ENCODE data around the gene CDYL2. TPM values are rescaled to one million over a fixed set of nuclear protein-coding genes. Genes with fewer than 3 reads are reported as not detected.

The CDYL2 gene
- total RNA-seq, 4 donors from 2014 or later: 7.4 to 18.6 (median 9.4) TPM

DNA sequence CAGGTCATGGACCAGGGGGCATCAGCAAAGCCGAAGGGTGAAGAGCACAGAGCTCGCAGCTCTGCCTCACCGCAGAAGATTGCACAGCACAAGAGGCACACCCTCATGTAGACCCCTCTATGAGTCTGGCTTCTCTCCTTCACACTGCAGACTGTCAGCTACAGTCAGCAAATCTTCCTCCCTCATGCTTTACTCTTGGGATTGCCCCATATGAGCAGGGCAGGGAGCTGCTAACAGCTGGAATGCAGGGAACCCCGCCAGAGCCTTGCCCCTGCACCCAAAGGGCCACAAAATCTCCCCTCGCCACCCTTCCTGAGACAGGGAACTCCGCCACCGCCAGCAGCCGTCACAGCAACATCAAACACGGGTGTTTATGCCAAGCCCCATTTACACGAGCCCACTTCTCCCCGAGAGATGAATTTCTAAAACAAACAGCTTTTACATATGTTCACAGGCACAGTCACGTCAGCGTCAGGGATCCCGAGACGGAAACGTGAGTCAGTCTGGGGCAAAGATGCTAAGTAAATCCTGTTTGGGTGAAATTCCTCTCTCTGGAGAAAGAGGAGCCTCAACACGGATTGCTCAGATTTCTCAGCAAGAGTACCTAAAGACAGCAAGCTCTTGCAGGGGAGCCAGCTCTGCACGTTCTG lies 121.9 kb downstream of the CDYL2 start:
- peaks cover 0 to 14% (median 0%) of the 10 kb centered on the region in 3 donors for H3K36me3 ChIP-seq
- H3K4me3 ChIP-seq: no peak overlapping the region
- H3K9me3 ChIP-seq: no peaks in the 10 kb centered on the region
- TF ChIP-seq, protein P1, sequence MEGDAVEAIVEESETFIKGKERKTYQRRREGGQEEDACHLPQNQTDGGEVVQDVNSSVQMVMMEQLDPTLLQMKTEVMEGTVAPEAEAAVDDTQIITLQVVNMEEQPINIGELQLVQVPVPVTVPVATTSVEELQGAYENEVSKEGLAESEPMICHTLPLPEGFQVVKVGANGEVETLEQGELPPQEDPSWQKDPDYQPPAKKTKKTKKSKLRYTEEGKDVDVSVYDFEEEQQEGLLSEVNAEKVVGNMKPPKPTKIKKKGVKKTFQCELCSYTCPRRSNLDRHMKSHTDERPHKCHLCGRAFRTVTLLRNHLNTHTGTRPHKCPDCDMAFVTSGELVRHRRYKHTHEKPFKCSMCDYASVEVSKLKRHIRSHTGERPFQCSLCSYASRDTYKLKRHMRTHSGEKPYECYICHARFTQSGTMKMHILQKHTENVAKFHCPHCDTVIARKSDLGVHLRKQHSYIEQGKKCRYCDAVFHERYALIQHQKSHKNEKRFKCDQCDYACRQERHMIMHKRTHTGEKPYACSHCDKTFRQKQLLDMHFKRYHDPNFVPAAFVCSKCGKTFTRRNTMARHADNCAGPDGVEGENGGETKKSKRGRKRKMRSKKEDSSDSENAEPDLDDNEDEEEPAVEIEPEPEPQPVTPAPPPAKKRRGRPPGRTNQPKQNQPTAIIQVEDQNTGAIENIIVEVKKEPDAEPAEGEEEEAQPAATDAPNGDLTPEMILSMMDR (IDR thresholded peaks at IDR 0.05): no peak
- no peak for TF ChIP-seq POLR2A (IDR thresholded peaks at IDR 0.05)
- H3K27ac ChIP-seq: no peak overlapping the region
- H3K27me3 ChIP-seq: no peaks in the 10 kb centered on the region
- no peak for DNase-seq
- no peaks in the 10 kb centered on the region for H3K4me1 ChIP-seq

DNA sequence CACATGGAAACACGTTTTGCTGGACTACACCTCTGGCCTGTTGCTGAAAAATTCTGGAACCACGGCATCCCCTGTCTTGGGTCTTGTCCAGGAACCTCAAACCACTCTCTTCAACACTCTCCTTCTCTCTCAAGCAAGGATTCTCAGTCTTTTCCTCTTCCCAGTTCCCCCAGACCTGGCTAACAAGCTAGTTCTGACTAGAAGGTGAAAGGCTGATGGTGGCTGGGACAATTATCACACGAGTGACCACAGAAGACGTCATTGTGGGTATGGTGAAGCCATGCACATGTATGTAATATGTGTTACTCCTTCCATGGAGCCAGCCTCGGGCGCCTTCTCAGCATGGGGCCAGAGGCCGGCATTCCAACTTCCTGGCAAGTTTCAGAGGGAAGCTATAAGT lies 123.0 kb downstream of the CDYL2 start:
- no peaks in the 10 kb centered on the region for H3K9me3 ChIP-seq
- peaks cover 0 to 14% (median 0%) of the 10 kb centered on the region in 3 donors for H3K36me3 ChIP-seq
- DNase-seq: no peak
- H3K27me3 ChIP-seq: no peaks in the 10 kb centered on the region
- no peak overlapping the region for H3K4me3 ChIP-seq
- H3K4me1 ChIP-seq: no peaks in the 10 kb centered on the region
- H3K27ac ChIP-seq: peak overlapping the region in 1 of 4 donors; percentile 42
- no peak for TF ChIP-seq POLR2A (IDR thresholded peaks at IDR 0.05)
- TF ChIP-seq, protein P1 (IDR thresholded peaks at IDR 0.05): no peak

DNA sequence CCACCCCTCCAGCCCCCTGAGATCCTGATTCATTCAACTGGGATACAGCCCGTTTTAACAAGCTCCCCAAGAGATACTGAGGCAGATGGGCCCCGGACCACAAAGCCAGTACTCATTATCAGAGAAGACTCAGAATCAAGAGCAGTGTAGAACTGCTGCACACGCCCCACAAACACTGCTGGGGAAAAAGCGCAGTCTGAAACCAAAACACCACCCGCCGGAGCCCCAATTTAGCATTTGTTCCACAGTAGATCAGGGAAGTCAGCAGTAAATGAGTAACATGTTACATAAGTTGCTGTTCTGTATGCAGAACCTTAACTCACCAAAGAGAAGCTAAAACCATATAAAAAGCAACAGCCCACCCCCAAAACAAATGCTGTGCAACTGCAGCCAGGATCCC lies 123.6 kb downstream of the CDYL2 start:
- H3K9me3 ChIP-seq: no peaks in the 10 kb centered on the region
- H3K4me3 ChIP-seq: no peak overlapping the region
- no peak for TF ChIP-seq POLR2A (IDR thresholded peaks at IDR 0.05)
- TF ChIP-seq, protein P1 (IDR thresholded peaks at IDR 0.05): no peak
- DNase-seq: no peak
- H3K4me1 ChIP-seq: peaks cover 0 to 5% (median 0%) of the 10 kb centered on the region in 4 donors
- H3K36me3 ChIP-seq: peaks cover 0 to 14% (median 0%) of the 10 kb centered on the region in 3 donors
- H3K27me3 ChIP-seq: no peaks in the 10 kb centered on the region
- H3K27ac ChIP-seq: peak overlapping the region in 1 of 4 donors; percentile 42

DNA sequence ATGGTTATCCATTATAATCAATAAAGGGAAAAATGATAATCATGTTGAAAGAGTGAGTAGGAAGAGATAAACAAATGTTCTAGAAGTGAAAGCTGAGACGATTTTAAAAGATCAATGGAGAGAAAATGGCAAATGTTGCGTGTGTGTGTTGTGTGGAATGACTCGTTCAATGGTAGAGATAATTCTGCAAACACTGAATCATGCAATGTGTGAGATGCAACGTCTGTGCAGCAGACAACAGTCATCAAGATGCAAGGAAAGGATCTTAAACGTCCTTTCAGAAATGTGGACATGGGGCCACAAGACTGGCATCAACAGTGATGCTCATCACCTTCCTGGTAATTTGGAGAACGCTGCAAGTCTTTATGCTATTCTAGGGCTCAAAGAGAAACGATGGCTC lies 124.4 kb downstream of the CDYL2 start:
- peaks cover 0 to 14% (median 0%) of the 10 kb centered on the region in 3 donors for H3K36me3 ChIP-seq
- peaks cover 0 to 8% (median 0%) of the 10 kb centered on the region in 4 donors for H3K4me1 ChIP-seq
- no peaks in the 10 kb centered on the region for H3K27me3 ChIP-seq
- no peaks in the 10 kb centered on the region for H3K9me3 ChIP-seq
- TF ChIP-seq POLR2A (IDR thresholded peaks at IDR 0.05): no peak
- TF ChIP-seq, protein P1 (IDR thresholded peaks at IDR 0.05): no peak
- no peak overlapping the region for H3K4me3 ChIP-seq
- DNase-seq: no peak
- H3K27ac ChIP-seq: no peak overlapping the region

DNA sequence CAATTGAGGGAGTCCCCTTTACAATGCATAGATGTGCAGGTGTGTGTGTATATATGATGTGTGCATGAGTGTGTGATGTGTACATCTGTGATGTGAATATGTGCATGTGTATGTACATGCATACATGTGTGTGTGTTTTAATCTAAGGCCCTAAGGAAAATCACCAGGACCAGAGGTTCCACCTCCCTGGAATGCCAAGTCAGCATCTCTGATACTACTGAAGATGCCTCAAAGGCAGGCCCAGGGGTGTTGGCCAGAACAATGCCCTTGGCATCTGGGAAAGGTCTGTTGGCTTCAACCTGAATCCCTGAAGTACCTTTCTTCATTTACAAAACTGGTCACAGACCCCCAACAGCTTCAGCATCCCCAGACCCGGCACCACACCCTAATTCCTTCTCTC lies 129.5 kb downstream of the CDYL2 start:
- TF ChIP-seq POLR2A (IDR thresholded peaks at IDR 0.05): no peak
- TF ChIP-seq, protein P1 (IDR thresholded peaks at IDR 0.05): no peak
- DNase-seq: no peak
- Histone ChIP-seq H3K9me3 (no peaks in the 10 kb centered on the region), H3K27me3 (no peaks in the 10 kb centered on the region), H3K4me1 (peaks cover 0 to 13% (median 2%) of the 10 kb centered on the region in 4 donors), H3K27ac (no peak overlapping the region), H3K4me3 (no peak overlapping the region), H3K36me3 (no peaks in the 10 kb centered on the region)

Measured in Peyer's patch (tissue), 4 donors.